GM13977 (cell line): ENCODE data around the gene RBFOX2.

Experiments
- DNase-seq: peaks from one replicate; pipeline ENCODE4 v3.0.0; 2012; ENCODE audit warnings: low spot score
- in situ Hi-C: fragments of 300-500 bp; cut with MboI; formaldehyde crosslinking; loops from one replicate; pipeline ENCODE4 v1.12.0; 2022; ENCODE audit warnings: low sequenced_read_pairs, low pct_unique_long_range_greater_than_20kb, mixed read lengths, inconsistent platforms; ENCODE audit not compliant: unreplicated experiment
- TF ChIP-seq, protein P1 (sequence below): IDR thresholded peaks from 2 replicates; pipeline ENCODE4 v1.5.1; 2012; ENCODE audit warnings: mild to moderate bottlenecking, control low read depth; ENCODE audit not compliant: insufficient read depth; ENCODE audit errors: extremely low read depth, missing control alignments

RBFOX2 gene

DNA sequence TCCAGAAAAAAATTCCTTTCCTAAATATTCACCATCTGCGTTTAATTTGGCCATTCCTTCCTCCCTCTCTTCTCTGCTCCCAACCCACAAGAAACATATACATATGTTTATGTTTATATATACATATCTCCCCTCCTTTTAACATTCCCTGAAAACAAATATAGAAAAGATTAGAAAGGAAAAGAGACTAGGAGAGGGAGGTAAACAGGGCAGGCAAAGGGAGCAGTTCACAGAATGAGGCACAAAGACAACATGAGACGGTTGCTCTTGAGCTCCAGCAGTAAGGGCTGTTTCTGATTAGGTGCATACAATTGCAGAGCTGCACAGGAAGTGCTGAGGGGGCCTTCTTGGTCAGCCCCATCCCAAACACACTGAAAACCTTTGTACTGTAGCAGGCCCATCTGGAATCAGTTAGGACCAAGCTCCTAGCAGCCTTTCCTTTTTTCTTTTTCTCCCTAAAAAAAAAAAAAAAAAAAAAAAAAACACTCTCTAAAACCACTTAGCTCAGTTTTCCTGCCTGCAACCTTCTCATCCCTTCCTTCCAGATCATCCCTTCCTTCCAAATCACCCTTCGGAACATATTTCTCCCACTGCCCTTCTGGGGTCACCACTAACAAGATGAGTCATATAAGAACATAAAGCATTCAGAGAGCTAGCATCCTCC is 57.0 kb downstream of the RBFOX2 start:
- in situ Hi-C loops, result no loop called here
- TF ChIP-seq, protein P1, sequence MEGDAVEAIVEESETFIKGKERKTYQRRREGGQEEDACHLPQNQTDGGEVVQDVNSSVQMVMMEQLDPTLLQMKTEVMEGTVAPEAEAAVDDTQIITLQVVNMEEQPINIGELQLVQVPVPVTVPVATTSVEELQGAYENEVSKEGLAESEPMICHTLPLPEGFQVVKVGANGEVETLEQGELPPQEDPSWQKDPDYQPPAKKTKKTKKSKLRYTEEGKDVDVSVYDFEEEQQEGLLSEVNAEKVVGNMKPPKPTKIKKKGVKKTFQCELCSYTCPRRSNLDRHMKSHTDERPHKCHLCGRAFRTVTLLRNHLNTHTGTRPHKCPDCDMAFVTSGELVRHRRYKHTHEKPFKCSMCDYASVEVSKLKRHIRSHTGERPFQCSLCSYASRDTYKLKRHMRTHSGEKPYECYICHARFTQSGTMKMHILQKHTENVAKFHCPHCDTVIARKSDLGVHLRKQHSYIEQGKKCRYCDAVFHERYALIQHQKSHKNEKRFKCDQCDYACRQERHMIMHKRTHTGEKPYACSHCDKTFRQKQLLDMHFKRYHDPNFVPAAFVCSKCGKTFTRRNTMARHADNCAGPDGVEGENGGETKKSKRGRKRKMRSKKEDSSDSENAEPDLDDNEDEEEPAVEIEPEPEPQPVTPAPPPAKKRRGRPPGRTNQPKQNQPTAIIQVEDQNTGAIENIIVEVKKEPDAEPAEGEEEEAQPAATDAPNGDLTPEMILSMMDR, result no peak
- no peak for DNase-seq

DNA sequence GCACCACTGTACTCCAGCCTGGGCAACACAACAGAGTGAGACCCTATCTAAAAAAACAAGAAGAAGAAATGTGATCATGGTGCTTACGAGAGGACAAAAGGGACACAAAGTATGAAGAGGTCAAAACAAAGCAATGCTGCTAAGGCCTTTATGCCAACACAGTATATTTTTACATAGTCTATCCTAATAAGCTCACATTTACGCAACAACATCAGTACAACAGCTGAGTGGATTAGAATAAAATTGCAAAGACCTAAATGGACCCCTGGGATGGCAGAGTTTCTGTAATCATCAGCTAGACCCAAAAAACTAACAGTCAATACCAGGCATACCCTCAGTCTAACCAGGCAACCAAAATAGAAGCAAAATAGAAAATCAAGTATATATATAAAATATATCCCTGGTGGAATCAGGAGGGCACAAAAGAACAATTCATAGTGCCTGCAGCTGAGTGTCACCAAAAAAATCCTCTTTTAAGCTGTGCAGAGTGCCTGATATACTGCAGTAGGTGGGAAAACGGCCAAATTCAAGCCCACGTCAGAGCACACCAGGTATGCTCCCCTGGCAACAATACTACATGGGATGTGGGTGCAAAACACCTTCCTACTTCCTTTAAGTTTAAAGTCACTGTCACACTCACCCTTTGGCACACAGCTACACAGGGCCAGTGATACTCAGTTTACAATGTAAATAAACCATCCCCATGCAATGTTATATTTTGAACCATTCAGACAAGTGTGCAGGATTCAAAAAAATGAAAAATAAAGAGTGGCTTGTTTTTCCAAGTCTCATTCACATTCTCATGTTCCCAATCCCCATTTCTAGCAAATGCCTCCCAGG is 57.8 kb downstream of the RBFOX2 start:
- in situ Hi-C loops, result no loop called here
- TF ChIP-seq, protein P1, result no peak
- no peak for DNase-seq

DNA sequence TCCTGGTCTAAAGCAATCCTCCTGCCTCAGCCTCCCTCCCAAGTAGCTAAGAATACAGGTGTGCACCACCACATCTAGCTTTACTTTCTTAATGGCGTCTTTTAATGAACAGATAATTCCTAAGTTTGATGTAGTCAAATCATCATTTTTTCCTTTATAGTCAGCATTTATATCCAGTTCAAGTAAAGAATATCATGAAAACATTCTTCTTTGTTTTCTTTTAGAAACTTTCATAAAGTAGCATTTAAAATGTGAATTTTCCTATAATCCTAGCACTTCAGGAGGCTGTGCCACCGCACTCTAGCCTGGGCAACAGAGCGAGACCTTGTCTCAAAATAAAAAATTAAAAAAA is 61.6 kb downstream of the RBFOX2 start:
- DNase-seq, result no peak

DNA sequence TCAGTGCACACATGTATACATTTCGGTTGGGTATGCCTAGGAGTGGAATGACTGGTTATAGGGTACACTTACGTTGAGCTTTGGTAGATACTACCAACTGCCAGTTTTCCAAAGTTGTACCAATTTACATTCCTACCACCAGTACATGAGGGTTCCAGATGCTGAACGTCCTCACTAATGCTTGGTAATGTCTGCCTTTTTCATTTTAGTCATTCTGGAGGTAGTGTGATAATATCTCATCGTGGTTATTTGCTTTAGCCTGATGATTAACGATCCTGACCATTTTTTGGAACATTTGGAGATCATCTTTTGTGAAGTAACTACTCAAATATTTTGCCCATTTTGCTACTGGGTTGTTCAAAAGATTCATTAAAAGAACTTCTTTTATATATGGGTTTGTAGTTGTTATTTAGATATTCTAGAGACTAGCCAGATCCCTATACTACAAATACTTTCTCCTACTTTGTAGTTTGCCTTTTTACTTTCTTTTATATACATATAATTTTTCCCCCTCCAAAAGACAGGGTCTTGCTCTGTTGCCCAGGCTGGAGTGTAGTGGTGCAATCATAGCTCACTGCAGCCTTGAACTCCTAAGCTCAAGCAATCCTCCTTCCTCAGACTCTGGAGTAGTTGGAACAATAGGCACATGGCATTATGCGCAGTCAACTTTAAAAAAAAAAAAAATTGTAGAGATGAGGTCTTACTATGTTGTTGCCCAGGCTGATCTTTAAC is 62.1 kb downstream of the RBFOX2 start:
- no peak for DNase-seq
- in situ Hi-C loops, result no loop called here

More for the DNA sequence above, 61.6 kb downstream of the RBFOX2 start:
- in situ Hi-C loops, result no loop called here
- TF ChIP-seq, protein P1, result no peak

DNA sequence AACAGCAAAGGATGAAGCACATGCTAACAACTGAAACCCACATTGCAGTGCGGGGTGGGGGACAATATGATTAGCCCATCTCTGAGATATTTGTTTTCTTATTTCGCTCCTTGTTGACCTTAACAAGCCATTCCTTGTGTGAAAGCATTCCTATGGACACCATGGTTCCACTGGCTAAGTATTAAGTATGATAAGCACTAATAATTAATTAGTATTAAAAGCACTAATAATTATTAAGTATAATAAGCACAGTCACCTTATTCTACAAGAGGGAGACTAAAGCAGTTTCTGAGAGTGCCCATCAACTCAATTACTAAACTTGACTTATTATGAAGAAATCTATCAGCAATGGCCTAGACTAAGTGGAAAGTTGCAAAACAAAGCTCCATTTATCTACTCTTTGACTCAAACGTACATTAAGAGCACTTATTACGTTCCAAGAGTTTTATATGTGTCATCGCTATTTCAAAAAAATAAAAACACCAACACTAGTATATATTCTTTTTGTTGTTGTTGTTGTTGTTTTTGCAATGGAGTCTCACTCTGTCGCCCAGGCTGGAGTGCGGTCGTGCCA is 65.3 kb downstream of the RBFOX2 start:
- TF ChIP-seq, protein P1, result no peak
- in situ Hi-C loops, result no loop called here

More for the DNA sequence above, 62.1 kb downstream of the RBFOX2 start:
- TF ChIP-seq, protein P1, result no peak

More for the DNA sequence above, 65.3 kb downstream of the RBFOX2 start:
- DNase-seq, result no peak
